ENCODE results near the gene CCNL2.
"Not testable (repeated sequence)": the region's sequence is repeated elsewhere in the genome, so short reads cannot be mapped to it uniquely, and the experiment has no call there.

The CCNL2 gene

GRCh38 chr1:1415751-1416150, 16.6 kb upstream of the CCNL2 start:
- TF ChIP-seq CTCF (IDR thresholded peaks at IDR 0.05; ENCODE audit: low read length, missing control alignments), result no peak
- no peak for DNase-seq (ENCODE audit: low read depth)
- no peak overlapping the region for H3K4me3 ChIP-seq (replicated peaks; ENCODE audit: low read depth, low read length)

DNA sequence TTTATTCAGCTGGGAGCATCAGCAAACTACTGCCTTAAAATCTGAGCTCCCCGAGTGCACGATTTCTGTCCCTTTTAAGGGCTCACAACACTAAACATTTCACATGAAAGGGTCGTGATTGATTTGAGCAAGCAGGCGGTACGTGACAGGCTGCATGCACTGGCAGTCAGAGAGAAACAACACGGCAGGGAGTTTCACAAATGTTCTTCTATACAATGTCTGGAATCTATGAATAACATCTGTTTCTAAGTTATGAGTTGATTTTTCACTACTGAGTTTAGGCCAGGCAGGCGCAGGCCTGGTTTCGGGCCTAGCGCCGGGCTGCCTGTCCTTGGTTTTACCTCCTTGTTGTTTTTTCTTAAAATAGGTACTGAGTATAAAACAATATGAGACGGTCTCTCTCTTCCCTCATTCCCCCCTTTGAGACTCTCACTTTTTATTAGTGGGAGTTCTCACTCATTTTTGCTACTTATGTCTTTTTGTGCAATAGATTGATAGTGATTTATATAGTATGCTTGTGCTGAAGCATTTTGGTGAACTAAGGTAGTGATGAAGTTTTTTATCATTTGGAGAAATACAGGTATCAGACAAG, 13.3 kb upstream of the CCNL2 start:
- H3K4me3 ChIP-seq (replicated peaks; ENCODE audit: low read depth, low read length); DNase-seq (ENCODE audit: low read depth): not testable (repeated sequence)

- DNase-seq (ENCODE audit: low read depth), result no peak
- no peak for TF ChIP-seq CTCF (IDR thresholded peaks at IDR 0.05; ENCODE audit: low read length, missing control alignments)
- no peak overlapping the region for H3K4me3 ChIP-seq (replicated peaks; ENCODE audit: low read depth, low read length)
Measured at GRCh38 chr1:1411626-1412025, 12.5 kb upstream of the CCNL2 start.

DNA sequence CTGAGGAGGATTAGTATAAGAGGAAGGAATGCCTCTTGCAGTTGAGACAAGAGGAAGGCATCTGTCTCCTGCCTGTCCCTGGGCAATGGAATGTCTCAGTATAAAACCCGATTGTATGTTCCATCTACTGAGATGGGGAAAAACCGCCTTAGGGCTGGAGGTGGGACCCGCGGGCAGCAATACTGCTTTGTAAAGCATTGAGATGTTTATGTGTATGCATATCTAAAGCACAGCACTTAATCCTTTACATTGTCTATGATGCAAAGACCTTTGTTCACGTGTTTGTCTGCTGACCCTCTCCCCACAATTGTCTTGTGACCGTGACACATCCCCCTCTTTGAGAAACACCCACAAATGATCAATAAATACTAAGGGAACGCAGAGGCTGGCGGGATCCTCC, 11.1 kb upstream of the CCNL2 start:
- not testable (repeated sequence) for DNase-seq (ENCODE audit: low read depth); H3K4me3 ChIP-seq (replicated peaks; ENCODE audit: low read depth, low read length)

GRCh38 chr1:1407636-1408318, 8.6 kb upstream of the CCNL2 start:
- H3K4me3 ChIP-seq (replicated peaks; ENCODE audit: low read depth, low read length), result peak overlapping the region; percentile 88
- DNase-seq (ENCODE audit: low read depth), result peak; percentile 50
- peak; percentile 1 for TF ChIP-seq CTCF (IDR thresholded peaks at IDR 0.05; ENCODE audit: low read length, missing control alignments)

GRCh38 chr1:1406821-1407635, 7.9 kb upstream of the CCNL2 start, which contains the start of gene MRPL20:
Gene MRPL20, minus strand, starts transcription at chr1:1407293. Its CDS starts 76 bp downstream, at chr1:1407217.
- DNase-seq (ENCODE audit: low read depth), result peak; percentile 88
- no peak for TF ChIP-seq CTCF (IDR thresholded peaks at IDR 0.05; ENCODE audit: low read length, missing control alignments)
- peak within 1 kb of the TSS; percentile 88 for H3K4me3 ChIP-seq (replicated peaks; ENCODE audit: low read depth, low read length)

GRCh38 chr1:1406101-1406820, 7.1 kb upstream of the CCNL2 start:
- TF ChIP-seq CTCF (IDR thresholded peaks at IDR 0.05; ENCODE audit: low read length, missing control alignments), result no peak
- peak overlapping the region; percentile 88 for H3K4me3 ChIP-seq (replicated peaks; ENCODE audit: low read depth, low read length)
- no peak for DNase-seq (ENCODE audit: low read depth)

Data from fibroblast of pulmonary artery (primary cell).